SH-SY5Y (cell line): ENCODE measurements around the gene POLD1.

Experiments
- GATA2 ChIP-seq: IDR thresholded peaks from 2 replicates; pipeline ENCODE4 v1.6.1; 2011; ENCODE audit warnings: mild to moderate bottlenecking, low read depth, low read length
- GATA3 ChIP-seq: IDR thresholded peaks from 2 replicates; pipeline ENCODE4 v1.6.1; 2011; ENCODE audit warnings: low read depth, mild to moderate bottlenecking, low read length, moderate library complexity

Gene POLD1

DNA sequence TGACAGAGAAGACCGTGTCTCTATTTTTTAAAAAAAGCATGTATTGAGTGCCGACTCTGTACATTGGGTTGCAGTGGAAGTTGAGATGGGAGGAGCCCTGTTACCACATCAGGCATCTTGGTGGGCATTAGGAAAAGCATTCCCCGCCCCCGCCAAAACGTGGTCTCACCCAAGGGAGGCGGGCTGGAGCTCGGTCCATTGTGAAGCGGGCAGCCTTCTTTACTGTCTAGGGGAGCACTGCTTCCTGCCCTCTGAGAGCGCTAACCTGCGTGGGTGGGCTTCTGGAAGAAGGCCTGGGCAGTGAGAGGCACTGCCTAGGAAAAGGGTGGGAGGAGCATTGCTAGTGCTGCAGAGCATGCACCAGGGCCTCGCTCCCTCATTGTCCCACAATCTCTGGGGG is 4.0 kb upstream of the POLD1 start:
- TF ChIP-seq GATA3 (no peak), GATA2 (no peak)

DNA sequence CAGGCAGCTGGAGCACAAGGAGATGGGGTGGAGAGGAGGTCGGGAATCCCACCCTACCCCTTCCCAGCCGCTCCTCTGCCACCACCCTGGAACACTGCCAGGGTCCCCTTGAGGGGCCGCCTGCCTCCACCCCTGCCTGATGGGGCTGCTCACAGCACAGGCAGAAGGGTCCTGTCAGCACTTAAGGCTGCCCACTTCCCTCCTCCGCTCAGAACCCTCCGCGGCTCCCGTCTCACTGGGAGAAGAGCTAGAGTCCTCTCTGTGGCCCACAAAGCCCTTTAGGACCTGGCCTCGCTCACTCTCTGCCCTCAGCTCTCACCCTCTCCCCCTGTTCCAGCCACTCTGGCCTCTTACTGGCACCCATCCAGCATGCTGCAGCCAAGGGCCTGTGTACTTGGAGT is 3.4 kb upstream of the POLD1 start:
- TF ChIP-seq GATA3, result no peak

DNA sequence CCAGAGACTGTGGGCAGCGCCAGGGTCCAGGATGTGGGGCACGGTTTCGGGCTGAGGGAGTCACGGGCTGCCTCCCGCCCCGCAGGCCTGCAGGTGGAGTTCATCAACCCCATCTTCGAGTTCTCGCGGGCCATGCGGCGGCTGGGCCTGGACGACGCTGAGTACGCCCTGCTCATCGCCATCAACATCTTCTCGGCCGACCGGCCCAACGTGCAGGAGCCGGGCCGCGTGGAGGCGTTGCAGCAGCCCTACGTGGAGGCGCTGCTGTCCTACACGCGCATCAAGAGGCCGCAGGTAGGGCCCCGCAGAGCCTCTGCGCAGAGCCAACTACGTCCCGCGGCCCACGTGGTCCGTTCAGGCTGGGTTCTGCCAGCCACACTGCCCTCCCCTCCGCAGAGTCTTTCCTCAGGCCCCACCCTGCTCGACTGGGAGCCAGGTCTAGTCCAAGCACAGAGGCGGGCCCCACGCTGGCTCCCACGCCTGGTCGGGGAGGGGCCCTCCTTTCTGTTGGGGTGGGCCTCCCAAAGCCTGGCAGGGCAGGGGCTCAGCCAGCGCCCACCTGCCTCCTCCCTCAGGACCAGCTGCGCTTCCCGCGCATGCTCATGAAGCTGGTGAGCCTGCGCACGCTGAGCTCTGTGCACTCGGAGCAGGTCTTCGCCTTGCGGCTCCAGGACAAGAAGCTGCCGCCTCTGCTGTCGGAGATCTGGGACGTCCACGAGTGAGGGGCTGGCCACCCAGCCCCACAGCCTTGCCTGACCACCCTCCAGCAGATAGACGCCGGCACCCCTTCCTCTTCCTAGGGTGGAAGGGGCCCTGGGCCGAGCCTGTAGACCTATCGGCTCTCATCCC is 2.0 kb upstream of the POLD1 start:
- no peak for TF ChIP-seq GATA3
- TF ChIP-seq GATA2, result no peak

DNA sequence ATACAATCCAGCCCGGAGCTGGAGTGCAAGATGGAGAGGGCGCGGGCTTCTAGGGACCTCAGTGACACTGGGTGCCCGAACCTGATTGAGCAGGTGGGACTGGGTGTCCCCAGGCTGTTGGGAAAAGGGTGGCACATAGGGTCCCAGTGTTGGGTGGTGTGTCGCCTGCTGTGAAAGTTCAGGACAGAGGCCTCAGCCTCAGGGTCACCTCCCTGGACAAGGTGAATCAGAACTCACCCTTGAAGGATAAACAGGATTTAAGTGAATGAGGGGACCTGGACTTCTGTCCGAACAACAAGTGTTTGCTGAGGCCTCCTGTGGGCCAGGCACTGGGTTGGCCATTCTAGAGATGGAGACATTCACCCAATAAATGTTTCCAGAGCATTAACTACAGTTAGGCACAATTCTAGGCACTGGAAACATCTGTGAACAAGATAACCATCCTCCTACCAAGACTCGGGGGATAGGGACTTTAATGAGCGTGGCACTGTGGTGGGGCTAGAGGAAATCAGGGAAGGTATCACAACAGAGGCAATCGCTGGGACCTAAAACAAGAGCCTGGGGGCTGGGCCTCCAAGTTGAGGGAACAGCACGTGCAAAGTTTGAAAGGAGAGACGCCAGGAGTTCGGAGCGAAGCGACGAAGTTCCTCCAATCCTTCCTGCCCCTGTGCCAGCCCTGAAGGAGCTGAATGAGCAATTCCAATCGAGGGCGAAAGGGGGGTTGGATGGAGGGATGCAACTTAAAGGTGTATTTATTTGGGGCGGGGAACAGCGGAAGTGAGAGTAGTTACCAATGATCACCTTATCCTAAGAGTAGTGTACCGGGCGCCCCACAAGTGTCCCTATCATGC is 921 bp upstream of the POLD1 start:
- TF ChIP-seq GATA3 (no peak), GATA2 (no peak)

DNA sequence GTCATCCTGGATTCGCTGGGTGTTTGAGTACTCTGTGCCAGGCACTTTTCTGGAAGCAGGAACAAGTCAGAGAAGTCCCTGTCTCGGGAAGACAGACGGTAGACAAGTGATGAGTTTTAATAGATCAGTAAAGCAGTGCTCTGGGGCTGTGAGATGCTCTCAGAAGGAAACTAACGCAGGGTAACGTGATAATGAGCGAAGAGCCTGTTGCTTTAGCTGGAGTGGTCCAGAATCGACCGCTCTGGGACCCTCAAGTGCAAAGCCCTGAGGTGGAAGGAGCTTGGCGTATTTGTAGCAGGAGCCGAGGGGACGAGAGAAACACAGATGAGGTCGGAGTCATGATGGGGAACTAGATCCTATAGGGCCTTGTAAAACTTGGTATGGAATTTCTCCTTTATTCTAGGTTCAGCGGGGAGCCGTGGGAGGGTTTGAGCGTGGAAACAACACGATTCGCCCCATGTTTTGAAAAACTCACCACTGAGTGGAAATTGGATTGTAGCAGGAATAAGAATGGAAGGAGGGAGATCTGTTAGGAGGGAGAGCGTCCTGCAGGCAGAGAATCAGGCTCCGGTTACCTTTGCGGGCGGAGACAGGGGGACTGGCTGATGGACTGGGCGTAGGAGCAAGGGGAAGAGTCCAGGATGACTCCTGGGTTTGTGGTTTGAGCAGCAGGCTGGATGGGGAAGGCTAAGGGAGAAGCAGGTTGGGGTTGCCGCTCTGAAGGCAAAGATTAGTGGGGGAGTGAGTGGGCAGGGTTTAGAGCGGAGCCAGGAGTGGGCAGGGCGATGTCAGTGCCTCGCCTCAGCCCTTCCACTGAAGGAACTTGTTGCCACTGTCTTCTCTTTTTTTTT is 763 bp downstream of the POLD1 start:
- TF ChIP-seq GATA2 (no peak), GATA3 (no peak)

DNA sequence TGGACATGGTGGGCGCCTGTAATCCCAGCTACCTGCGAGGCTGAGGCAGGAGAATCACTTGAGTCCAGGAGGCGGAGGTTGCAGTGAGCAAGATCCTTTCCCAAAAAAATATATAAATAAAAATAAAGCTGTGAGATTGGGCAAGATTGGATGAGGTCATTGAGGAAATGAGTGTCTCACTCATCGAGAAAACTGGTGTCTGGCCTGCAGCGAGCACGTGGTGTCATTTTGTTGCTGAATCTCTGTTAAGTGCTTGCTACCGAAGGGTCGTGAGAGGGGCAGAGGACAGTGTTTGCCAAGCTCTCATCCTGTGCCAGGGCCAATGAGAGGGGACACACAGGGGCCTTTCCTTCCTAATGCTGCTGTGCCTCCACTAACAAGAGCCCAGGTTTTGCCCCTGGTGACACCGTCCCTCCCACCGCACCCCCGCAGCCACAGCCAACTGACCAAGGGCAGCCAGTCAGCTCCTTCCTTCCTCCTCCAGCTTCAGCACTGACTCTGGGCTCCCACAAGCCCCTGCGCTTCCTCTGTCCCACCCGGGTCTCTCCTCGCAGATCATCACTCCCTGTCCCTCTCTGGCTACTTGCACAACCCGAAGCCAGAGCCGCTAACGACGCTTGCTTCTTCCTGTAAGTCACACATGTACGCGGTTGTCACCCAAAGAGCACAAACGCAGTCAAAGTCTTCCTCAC is 3.2 kb downstream of the POLD1 start:
- TF ChIP-seq GATA3 (no peak), GATA2 (no peak)

DNA sequence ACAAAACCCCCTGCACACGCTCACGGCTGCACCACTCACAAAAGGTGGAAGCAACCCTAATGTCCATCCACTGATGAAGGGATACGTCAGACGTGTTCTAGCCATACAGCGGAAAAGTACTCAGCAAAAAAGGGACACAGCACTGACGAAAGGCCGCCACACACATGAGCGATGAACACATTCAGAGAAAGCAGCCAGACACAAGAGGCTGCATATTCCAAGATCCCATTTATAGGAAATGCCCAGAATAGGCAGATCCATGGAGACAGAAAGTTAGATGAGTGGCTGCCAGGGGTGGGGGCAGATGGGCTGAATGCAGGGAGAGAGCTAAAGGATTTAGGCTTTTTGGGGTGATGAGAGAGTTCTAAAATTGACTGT is 3.7 kb downstream of the POLD1 start:
- TF ChIP-seq GATA2, result no peak
- no peak for TF ChIP-seq GATA3

DNA sequence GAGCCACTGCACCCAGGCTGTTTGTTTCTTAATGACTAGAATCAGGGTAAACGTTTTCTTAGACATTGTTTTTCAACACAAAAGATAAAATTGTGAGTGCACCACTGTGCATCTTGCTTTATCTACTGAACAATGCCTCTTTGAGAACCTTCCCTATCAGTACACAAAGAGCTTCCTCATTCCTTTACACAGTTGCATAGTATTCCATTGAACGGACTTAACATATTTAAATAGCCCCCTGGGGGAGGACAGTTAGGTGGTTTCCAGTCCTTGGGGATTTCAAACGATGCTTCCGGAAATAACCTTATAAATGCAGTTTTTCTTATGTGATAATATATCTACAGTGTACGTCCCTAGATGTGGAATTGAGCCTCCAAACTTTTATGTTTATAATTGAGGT is 8.6 kb downstream of the POLD1 start:
- TF ChIP-seq GATA2 (no peak), GATA3 (no peak)

DNA sequence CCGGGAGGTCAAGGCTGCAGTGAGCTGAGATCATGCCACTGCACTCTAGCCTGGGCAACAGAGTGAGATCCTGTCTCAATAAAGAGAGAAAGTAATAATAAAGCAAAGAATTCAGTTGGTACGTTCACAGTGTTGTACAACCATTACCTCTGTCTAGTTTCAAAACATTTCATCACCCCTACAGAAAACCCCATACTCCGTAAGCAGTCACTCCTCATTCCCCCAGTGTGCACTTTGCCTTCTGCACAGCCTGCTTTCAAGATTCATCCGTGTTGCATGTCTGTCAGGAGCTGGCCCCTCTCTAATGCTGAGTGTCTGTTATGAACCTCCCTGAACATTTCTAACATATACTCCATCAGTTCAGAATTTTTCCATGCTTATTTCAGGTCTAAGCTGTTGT is 9.4 kb downstream of the POLD1 start:
- no peak for TF ChIP-seq GATA2
- no peak for TF ChIP-seq GATA3

DNA sequence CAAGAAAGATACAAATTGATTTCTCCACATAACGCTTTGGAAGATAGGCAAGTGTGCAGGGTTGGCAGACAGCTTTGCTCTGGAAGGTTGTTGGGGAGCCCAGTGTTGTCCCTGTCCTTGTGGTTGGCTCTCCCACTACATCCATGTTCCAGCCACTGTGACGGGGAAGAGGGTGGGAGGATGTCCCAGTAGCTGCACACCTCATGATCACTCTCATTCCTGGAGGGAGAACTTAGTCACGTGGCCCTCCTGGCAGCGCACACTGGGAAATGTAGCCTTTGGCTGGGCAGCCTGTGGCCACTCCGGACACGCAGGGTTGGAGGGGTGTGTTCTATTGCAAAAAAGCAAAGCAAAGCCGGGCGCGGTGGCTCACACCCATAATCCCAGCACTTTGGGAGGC is 9.9 kb downstream of the POLD1 start:
- TF ChIP-seq GATA3, result no peak
- no peak for TF ChIP-seq GATA2

DNA sequence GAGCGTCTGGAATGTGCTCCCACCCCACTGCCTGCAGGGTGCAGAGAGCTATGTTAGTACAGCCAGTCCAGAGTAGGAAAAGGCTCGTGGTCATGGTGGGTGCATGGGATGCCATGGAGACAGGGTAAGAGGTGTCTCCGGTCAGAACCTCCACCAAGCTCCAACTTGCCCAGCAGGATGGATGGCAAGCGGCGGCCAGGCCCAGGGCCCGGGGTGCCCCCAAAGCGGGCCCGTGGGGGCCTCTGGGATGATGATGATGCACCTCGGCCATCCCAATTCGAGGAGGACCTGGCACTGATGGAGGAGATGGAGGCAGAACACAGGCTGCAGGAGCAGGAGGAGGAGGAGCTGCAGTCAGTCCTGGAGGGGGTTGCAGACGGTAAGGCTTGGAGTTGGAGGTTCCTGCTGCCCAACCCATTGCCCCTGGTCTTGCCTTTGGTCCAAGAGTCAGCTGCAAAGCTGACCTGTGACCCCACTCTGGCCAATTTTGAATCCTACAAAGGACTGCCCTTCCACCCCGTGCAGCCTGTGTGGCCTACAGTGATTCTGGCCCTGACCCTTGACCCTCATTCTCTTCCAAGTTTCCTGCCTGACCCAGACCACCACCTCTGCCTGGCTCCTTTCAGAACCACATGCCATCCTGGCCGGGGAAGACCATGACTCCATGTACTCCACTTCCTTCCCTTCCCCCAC is 14.7 kb downstream of the POLD1 start:
- TF ChIP-seq GATA3, result no peak
- TF ChIP-seq GATA2, result no peak

DNA sequence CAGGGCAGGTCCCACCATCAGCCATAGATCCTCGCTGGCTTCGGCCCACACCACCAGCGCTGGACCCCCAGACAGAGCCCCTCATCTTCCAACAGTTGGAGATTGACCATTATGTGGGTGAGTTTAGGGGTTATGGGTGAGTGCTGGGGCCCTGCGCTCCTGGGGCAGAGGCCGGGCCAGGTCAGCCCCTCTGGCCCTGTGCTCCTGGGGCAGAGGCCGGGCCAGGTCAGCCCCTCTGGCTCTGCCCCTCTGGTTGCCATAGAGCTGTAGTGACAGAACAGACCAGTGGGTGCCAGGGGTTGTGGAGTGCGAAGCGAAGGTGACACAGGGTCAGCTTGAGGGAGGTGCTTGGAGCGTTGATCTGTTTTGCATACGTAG is 15.2 kb downstream of the POLD1 start:
- no peak for TF ChIP-seq GATA3
- no peak for TF ChIP-seq GATA2
